Breast epithelium (tissue), 3 donors: ENCODE measurements around the gene TTBK2.

Source experiments
- CTCF ChIP-seq, 3 donors: fragments of 450-650 bp; IDR thresholded peaks; one replicate each; pipeline ENCODE4 v1.5.1; 2016 to 2017; ENCODE audit warnings: antibody characterized with exemption in 3 of 3, mild to moderate bottlenecking in 3 of 3, moderate library complexity in 3 of 3
- POLR2A ChIP-seq: fragments of 450-650 bp; IDR thresholded peaks from one replicate; pipeline ENCODE4 v1.6.1; 2016; ENCODE audit warnings: antibody characterized with exemption, mild to moderate bottlenecking, moderate library complexity

- no peak for TF ChIP-seq CTCF (IDR thresholded peaks at IDR 0.05)
- no peak for TF ChIP-seq POLR2A
These were observed 191.2 kb downstream of the TTBK2 start for GRCh38 chr15:42729409-42729808.
